Measurements from ENCODE around the gene LRP11. TPM values are rescaled to one million over a fixed set of nuclear protein-coding genes. Genes with fewer than 3 reads are reported as not detected.

Gene LRP11
- total and polyA plus RNA-seq, 10 of the 15 experiments (the other 5 are each of a cell fraction or from before 2014, with no cell fraction given), result under 0.01 to 0.23 (median 0.03) TPM; not detected in 6

DNA sequence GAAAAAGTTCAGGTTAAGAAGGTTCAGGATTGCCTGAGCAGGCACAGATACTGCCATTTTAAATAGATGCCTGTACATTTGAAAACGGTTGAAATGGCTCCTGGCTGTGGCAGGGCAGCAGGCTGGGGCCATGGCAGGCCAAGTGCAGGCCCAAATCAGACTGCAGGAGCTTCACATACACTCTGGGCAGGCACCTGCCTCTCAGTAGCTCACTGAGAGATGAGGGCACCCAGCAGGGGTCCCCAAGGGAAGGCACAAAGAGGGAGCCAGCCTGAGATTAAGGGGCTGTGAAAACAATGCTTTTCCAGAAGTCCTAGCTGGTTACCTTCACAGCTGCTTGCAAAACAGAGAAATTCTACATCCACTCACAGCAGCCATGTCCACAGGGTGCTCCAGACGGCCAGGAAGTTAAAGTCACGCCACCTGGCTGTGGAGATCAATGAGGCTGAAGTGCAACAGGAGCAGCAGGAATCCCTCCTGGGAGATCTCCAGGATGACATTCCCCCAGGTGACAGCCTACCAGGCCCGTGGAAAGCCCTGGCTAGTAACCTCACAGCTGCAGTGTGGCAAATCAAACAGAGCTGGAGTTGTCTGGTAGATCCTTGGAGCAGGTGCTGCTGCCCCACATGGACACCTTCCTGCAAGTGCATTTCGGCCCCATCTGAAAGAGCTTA lies 39.9 kb upstream of the LRP11 start:
- Histone ChIP-seq H3K27ac (ENCODE audit: control insufficient read depth, insufficient read depth) (no peak overlapping the region), H3K9me3 (replicated peaks; ENCODE audit: control insufficient read depth, insufficient read depth, low read length) (peaks cover 3% of the 10 kb centered on the region; the same call in 1 of the 3 replicates), H3K27me3 (replicated peaks in 1 of 2; ENCODE audit: control insufficient read depth in 2 of 2, insufficient read depth in 2 of 2, low read length in 1 of 2) (peaks cover 5 to 6% of the 10 kb centered on the region in 2 experiments; a peak in 3 of 4 replicates), H2AFZ (ENCODE audit: control insufficient read depth, low read depth, low read length) (no peak overlapping the region), H3K79me2 (ENCODE audit: control insufficient read depth, insufficient read depth, low read length) (no peaks in the 10 kb centered on the region), H3K4me3 (no peak overlapping the region), H4K20me1 (ENCODE audit: control insufficient read depth, insufficient read depth) (no peaks in the 10 kb centered on the region), H3K36me3 (ENCODE audit: control insufficient read depth in 2 of 2, insufficient read depth in 2 of 2, low read length in 1 of 2) (no peaks in the 10 kb centered on the region), H3K4me1 (ENCODE audit: control insufficient read depth, insufficient read depth, low read length) (no peaks in the 10 kb centered on the region), H3K4me2 (ENCODE audit: control insufficient read depth, insufficient read depth) (no peak overlapping the region), H3K9ac (ENCODE audit: control insufficient read depth, insufficient read depth, low read length) (no peak overlapping the region)
- ChIA-PET POLR2A (no interaction called here), RAD21 (ENCODE audit: unreplicated experiment) (no interaction called here), SMC1A (ENCODE audit: uncharacterized antibody, unreplicated experiment) (no interaction called here), CTCF (interaction anchor here (1.0 to 1.1 kb wide), 3 partner anchors 12 to 60 kb away, joined by 3 to 4 read pairs (median 3); no protein-coding TSS in a partner anchor)
- BruUV-seq (replicated peaks), result no TSS peak
- intact Hi-C loops (cut with micrococcal nuclease; ENCODE audit: unreplicated experiment) (no loop called here), in situ Hi-C loops (cut with MboI) (no loop called here)
- TF ChIP-seq ZNF24 (IDR thresholded peaks at IDR 0.05), result no peak
- no peak for TF ChIP-seq RELA (IDR thresholded peaks at IDR 0.05; ENCODE audit: borderline replicate concordance, partially characterized antibody)
- TF ChIP-seq, protein P1, sequence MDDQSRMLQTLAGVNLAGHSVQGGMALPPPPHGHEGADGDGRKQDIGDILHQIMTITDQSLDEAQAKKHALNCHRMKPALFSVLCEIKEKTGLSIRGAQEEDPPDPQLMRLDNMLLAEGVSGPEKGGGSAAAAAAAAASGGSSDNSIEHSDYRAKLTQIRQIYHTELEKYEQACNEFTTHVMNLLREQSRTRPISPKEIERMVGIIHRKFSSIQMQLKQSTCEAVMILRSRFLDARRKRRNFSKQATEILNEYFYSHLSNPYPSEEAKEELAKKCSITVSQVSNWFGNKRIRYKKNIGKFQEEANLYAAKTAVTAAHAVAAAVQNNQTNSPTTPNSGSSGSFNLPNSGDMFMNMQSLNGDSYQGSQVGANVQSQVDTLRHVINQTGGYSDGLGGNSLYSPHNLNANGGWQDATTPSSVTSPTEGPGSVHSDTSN (IDR thresholded peaks at IDR 0.05; ENCODE audit: insufficient replicate concordance, low read depth, low read length), result no peak
- no peak for TF ChIP-seq BACH1 (IDR thresholded peaks at IDR 0.05; ENCODE audit: borderline replicate concordance)
- no peak for TF ChIP-seq SMC3 (IDR thresholded peaks at IDR 0.05; ENCODE audit: borderline replicate concordance, low read length)
- TF ChIP-seq RFX5 (IDR thresholded peaks at IDR 0.05; ENCODE audit: low read depth, low read length), result no peak
- TF ChIP-seq, protein P2, sequence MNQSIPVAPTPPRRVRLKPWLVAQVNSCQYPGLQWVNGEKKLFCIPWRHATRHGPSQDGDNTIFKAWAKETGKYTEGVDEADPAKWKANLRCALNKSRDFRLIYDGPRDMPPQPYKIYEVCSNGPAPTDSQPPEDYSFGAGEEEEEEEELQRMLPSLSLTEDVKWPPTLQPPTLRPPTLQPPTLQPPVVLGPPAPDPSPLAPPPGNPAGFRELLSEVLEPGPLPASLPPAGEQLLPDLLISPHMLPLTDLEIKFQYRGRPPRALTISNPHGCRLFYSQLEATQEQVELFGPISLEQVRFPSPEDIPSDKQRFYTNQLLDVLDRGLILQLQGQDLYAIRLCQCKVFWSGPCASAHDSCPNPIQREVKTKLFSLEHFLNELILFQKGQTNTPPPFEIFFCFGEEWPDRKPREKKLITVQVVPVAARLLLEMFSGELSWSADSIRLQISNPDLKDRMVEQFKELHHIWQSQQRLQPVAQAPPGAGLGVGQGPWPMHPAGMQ (IDR thresholded peaks at IDR 0.05; ENCODE audit: borderline replicate concordance), result no peak
- TF ChIP-seq EP300 (IDR thresholded peaks at IDR 0.05; ENCODE audit: borderline replicate concordance in 1 of 2, control insufficient read depth in 1 of 2, low read depth in 2 of 2, low read length in 2 of 2), result no peak
- 11% methylated on average over 5 of the region's 5 CpGs for WGBS (ENCODE audit: insufficient coverage, insufficient replicate concordance, low lambda C conversion rate, missing lambda C conversion rate)
- ATAC-seq, result no peak
- no peak for DNase-seq (ENCODE audit: low read depth, low spot score)
- no peak for FAIRE-seq
